Subcutaneous adipose tissue (tissue), 4 donors: ENCODE data around the gene KISS1. TPM values are rescaled to one million over a fixed set of nuclear protein-coding genes. Genes with fewer than 3 reads are reported as not detected.

Experiments used
- CTCF ChIP-seq: fragments of 450-650 bp; IDR thresholded peaks from one replicate; pipeline ENCODE4 v1.5.1; 2016; ENCODE audit warnings: low read depth, mild to moderate bottlenecking, control low read depth, antibody characterized with exemption, moderate library complexity
- total RNA-seq, 4 donors: library from RNA; depleted of rRNA; stranded (reverse); fragments of >200 nt; gene quantifications; one replicate each; pipeline ENCODE4 v1.1.0, GENCODE V29; 2016

KISS1 gene
- total RNA-seq, 4 donors from 2014 or later, result not detected

- TF ChIP-seq CTCF, result no peak
Observed at GRCh38 chr1:204151552-204152309, 44.6 kb downstream of the KISS1 start, which contains the start of gene ETNK2. ETNK2 (minus strand) TSS chr1:204152044; CDS start chr1:204151852, 192 bp downstream.

- TF ChIP-seq CTCF, result no peak
Observed at GRCh38 chr1:204150702-204151551, 45.4 kb downstream of the KISS1 start.

GRCh38 chr1:204149635-204150565, 46.4 kb downstream of the KISS1 start:
- TF ChIP-seq CTCF, result no peak

GRCh38 chr1:204149107-204149506, 47.2 kb downstream of the KISS1 start:
- no peak for TF ChIP-seq CTCF

GRCh38 chr1:204147406-204148383, 48.6 kb downstream of the KISS1 start:
- TF ChIP-seq CTCF, result no peak

- TF ChIP-seq CTCF, result no peak
Observed at GRCh38 chr1:204146965-204147364, 49.3 kb downstream of the KISS1 start.
